CD14-positive monocyte (primary cell): Measurements from ENCODE around the gene RALA. TPM values are rescaled to one million over a fixed set of nuclear protein-coding genes. Genes with fewer than 3 reads are reported as not detected.

Experiments used
- DNase-seq, 3 donors: peaks; one replicate each; pipeline ENCODE4 v3.0.0-alpha.2; 2011 to 2022
- H2AFZ ChIP-seq: 2 replicates; pipeline ENCODE4 v1.6.0; 2012; ENCODE audit warnings: mild to moderate bottlenecking, low read depth, low read length, inconsistent platforms; ENCODE audit not compliant: insufficient read depth, poor library complexity, severe bottlenecking
- H3K27ac ChIP-seq, 2 donors: 1 replicate in 1 of 2; 2 replicates in 1 of 2; pipeline ENCODE4 v1.5.1; 2012 to 2013; ENCODE audit warnings: low read length in 2 of 2, control low read depth in 1 of 2, inconsistent platforms in 1 of 2, low read depth in 1 of 2, mild to moderate bottlenecking in 1 of 2
- H3K27me3 ChIP-seq, 2 donors: one replicate each; pipeline versions ENCODE4 v1.6.0 to v1.6.1; 2011 to 2013; ENCODE audit warnings: low read length in 2 of 2; ENCODE audit not compliant: control insufficient read depth in 2 of 2, insufficient read depth in 2 of 2
- H3K36me3 ChIP-seq, 2 donors: replicated peaks in 1 of 2; 1 replicate in 1 of 2; 2 replicates in 1 of 2; pipeline versions ENCODE4 v1.5.1 to v1.6.1; 2012 to 2013; ENCODE audit warnings: low read length in 2 of 2, control low read depth in 1 of 2, inconsistent platforms in 1 of 2, mild to moderate bottlenecking in 1 of 2; ENCODE audit not compliant: insufficient read depth in 2 of 2, control insufficient read depth in 1 of 2
- H3K4me1 ChIP-seq, 2 donors: 1 replicate in 1 of 2; 2 replicates in 1 of 2; pipeline versions ENCODE4 v1.5.1 to v1.6.1; 2012 to 2013; ENCODE audit warnings: low read length in 2 of 2, control low read depth in 1 of 2, inconsistent platforms in 1 of 2, mild to moderate bottlenecking in 1 of 2, moderate library complexity in 1 of 2; ENCODE audit not compliant: insufficient read depth in 2 of 2, control insufficient read depth in 1 of 2
- H3K4me2 ChIP-seq: replicated peaks from 2 replicates; pipeline ENCODE3; 2012; ENCODE audit warnings: low read length, moderate library complexity, mild to moderate bottlenecking; ENCODE audit not compliant: poor library complexity, severe bottlenecking; ENCODE audit errors: extremely low read depth
- H3K4me3 ChIP-seq, 3 experiments: fragments of 200-600 bp in 1 of 3; sonication (generic) in 1 of 3; replicated peaks in 1 of 3; 1 replicate in 2 of 3; 2 replicates in 1 of 3; pipeline ENCODE4 v1.5.1; 2011 to 2013; ENCODE audit warnings: low read length in 3 of 3, mild to moderate bottlenecking in 3 of 3, control low read depth in 2 of 3, low read depth in 2 of 3, inconsistent platforms in 1 of 3, moderate library complexity in 1 of 3
- H3K79me2 ChIP-seq: 2 replicates; pipeline ENCODE4 v1.6.0; 2012; ENCODE audit warnings: mild to moderate bottlenecking, control low read depth, inconsistent platforms, low read length, moderate library complexity; ENCODE audit not compliant: insufficient read depth
- H3K9ac ChIP-seq: 2 replicates; pipeline ENCODE4 v1.6.0; 2017; ENCODE audit warnings: low read length, mild to moderate bottlenecking; ENCODE audit not compliant: insufficient read depth, poor library complexity, severe bottlenecking
- H3K9me3 ChIP-seq, 2 donors: replicated peaks in 1 of 2; 1 replicate in 1 of 2; 2 replicates in 1 of 2; pipeline versions ENCODE4 v1.5.1 to v1.6.1; 2012 to 2013; ENCODE audit warnings: low read length in 2 of 2, control low read depth in 1 of 2; ENCODE audit not compliant: control insufficient read depth in 1 of 2, insufficient read depth in 1 of 2
- H4K20me1 ChIP-seq: 2 replicates; pipeline ENCODE4 v1.6.0; 2012; ENCODE audit warnings: mild to moderate bottlenecking, low read length, control low read depth, moderate library complexity; ENCODE audit not compliant: insufficient read depth
- H3K27ac Mint-ChIP-seq, 7 donors: one replicate each; pipeline ENCODE4 v1.8.0; 2020; ENCODE audit warnings: mild to moderate bottlenecking in 7 of 7, mixed read lengths in 7 of 7, moderate library complexity in 6 of 7, inconsistent platforms in 2 of 7
- H3K27me3 Mint-ChIP-seq, 3 donors: one replicate each; pipeline ENCODE4 v1.8.0; 2021 to 2022; ENCODE audit warnings: low read depth in 3 of 3, mild to moderate bottlenecking in 3 of 3, mixed read lengths in 3 of 3, moderate library complexity in 3 of 3, inconsistent platforms in 1 of 3
- H3K36me3 Mint-ChIP-seq, 2 donors: one replicate each; pipeline ENCODE4 v1.8.0; 2020; ENCODE audit warnings: mixed read lengths in 2 of 2, inconsistent platforms in 1 of 2, mild to moderate bottlenecking in 1 of 2
- H3K4me1 Mint-ChIP-seq: one replicate; pipeline ENCODE4 v1.8.0; 2020; ENCODE audit warnings: mild to moderate bottlenecking, mixed read lengths
- H3K4me3 Mint-ChIP-seq, 2 donors: one replicate each; pipeline ENCODE4 v1.8.0; 2020; ENCODE audit warnings: mild to moderate bottlenecking in 2 of 2, mixed read lengths in 2 of 2, moderate library complexity in 1 of 2
- H3K9me3 Mint-ChIP-seq, 7 donors: one replicate each; pipeline ENCODE4 v1.8.0; 2020 to 2022; ENCODE audit warnings: mixed read lengths in 7 of 7, mild to moderate bottlenecking in 6 of 7, moderate library complexity in 6 of 7, inconsistent platforms in 2 of 7
- CTCF ChIP-seq: fragments of 200-600 bp; IDR thresholded peaks from one replicate; pipeline ENCODE4 v1.8.0; 2022; ENCODE audit warnings: antibody characterized with exemption, mild to moderate bottlenecking
- WGBS: methylation state at CpG from one replicate; pipeline ENCODE4 v1.1.5; 2013; ENCODE audit warnings: missing lambda C conversion rate; ENCODE audit not compliant: insufficient coverage; 5-methylcytosine and 5-hydroxymethylcytosine counted together
- intact Hi-C, 2 donors: fragments of 100-400 bp; cut with micrococcal nuclease; formaldehyde crosslinking; loops; one replicate each; pipeline versions ENCODE4 v1.15.0 to v1.15.1; 2023
- polyA plus RNA-seq, 3 donors: library from polyadenylated mRNA; depleted of rRNA in 1 of 3; unstranded in 2 of 3; stranded (reverse) in 1 of 3; fragments of 300-500 nt in 2 of 3; fragments of >200 nt in 1 of 3; fragmentation: Illumina TruSeq in 2 of 3; gene quantifications; 1 replicate in 2 of 3; 2 replicates in 1 of 3; pipeline ENCODE4 v1.2.3, GENCODE V29; 2012 to 2021

RALA gene
- polyA plus RNA-seq, 3 donors: 5.9 to 32.0 (median 30.8) TPM

DNA sequence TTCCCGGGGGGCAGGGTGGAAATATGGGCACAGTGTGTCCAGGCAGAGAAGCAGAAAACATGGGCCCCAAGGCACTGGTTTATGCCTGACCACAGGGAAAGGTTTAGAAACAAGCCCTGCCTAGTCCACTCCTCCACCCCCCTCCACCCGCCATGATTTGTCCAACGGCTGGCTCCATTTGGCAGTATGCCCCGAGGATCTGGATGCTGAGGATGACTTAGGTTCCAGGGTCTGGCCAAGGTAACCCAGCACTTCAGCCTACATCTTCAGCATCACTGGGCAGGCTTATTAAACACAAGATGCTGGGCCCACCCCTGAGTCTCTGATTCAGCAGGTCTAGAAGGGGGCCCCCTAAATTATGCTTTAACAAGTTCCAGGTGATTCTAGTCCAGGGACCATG lies 121.9 kb downstream of the RALA start:
- Mint-ChIP-seq H3K4me3 (no peak overlapping the region), H3K4me1 (peaks cover 8% of the 10 kb centered on the region), H3K27ac (no peak overlapping the region), H3K9me3 (no peaks in the 10 kb centered on the region), H3K36me3 (peaks cover 16 to 29% of the 10 kb centered on the region in 2 donors), H3K27me3 (peaks cover 0 to 2% (median 1%) of the 10 kb centered on the region in 3 donors)
- 93% methylated on average over 3 of the region's 4 CpGs for WGBS
- Histone ChIP-seq H3K9ac (no peak overlapping the region), H3K27me3 (no peaks in the 10 kb centered on the region), H2AFZ (no peak overlapping the region), H4K20me1 (peaks cover 25% of the 10 kb centered on the region), H3K4me2 (no peak overlapping the region), H3K9me3 (no peaks in the 10 kb centered on the region), H3K27ac (no peak overlapping the region), H3K36me3 (peaks cover 4 to 5% of the 10 kb centered on the region in 2 donors), H3K4me3 (no peak overlapping the region), H3K4me1 (no peaks in the 10 kb centered on the region), H3K79me2 (no peaks in the 10 kb centered on the region)
- intact Hi-C loops: no loop called here
- DNase-seq: no peak
- no peak for TF ChIP-seq CTCF

GRCh38 chr7:39746103-39746819 lies 122.9 kb downstream of the RALA start:
- Histone ChIP-seq H2AFZ (no peak overlapping the region), H3K27me3 (no peaks in the 10 kb centered on the region), H3K79me2 (no peaks in the 10 kb centered on the region), H3K4me1 (no peaks in the 10 kb centered on the region), H3K4me3 (no peak overlapping the region), H3K9me3 (no peaks in the 10 kb centered on the region), H3K9ac (no peak overlapping the region), H3K27ac (no peak overlapping the region), H3K4me2 (no peak overlapping the region), H3K36me3 (peaks cover 4 to 5% of the 10 kb centered on the region in 2 donors), H4K20me1 (peaks cover 25% of the 10 kb centered on the region)
- 55% methylated on average over 4 of the region's 11 CpGs for WGBS
- H3K4me3 Mint-ChIP-seq: no peak overlapping the region
- H3K9me3 Mint-ChIP-seq: no peaks in the 10 kb centered on the region
- DNase-seq: peak; percentile 21 to 53 (median 52)
- peaks cover 0 to 2% (median under 1%) of the 10 kb centered on the region in 3 donors for H3K27me3 Mint-ChIP-seq
- peaks cover 16 to 27% of the 10 kb centered on the region in 2 donors for H3K36me3 Mint-ChIP-seq
- peak; percentile 62 for TF ChIP-seq CTCF
- H3K27ac Mint-ChIP-seq: peak overlapping the region in 2 of 7 donors; percentile 25 to 35
- intact Hi-C loops: loop anchor here in 1 of 2 donors (2.0 kb wide), 1 partner anchor 163 kb away; no protein-coding TSS in a partner anchor
- peaks cover 8% of the 10 kb centered on the region for H3K4me1 Mint-ChIP-seq
